H1 (cell line): Measurements from ENCODE around the gene WASHC4. TPM values are rescaled to one million over a fixed set of nuclear protein-coding genes. Genes with fewer than 3 reads are reported as not detected.

Experiments
- CTCF ChIA-PET: fragments of 300-600 bp; sonication (Branson Sonifier 250); formaldehyde crosslinking; loops from one replicate; lab custom pipeline; 2021; ENCODE audit not compliant: partially characterized antibody; lab: Charles Lee
- POLR2A ChIA-PET: fragments of 300-600 bp; sonication (Branson Sonifier 250); formaldehyde crosslinking; loops from one replicate; lab custom pipeline; 2021; ENCODE audit warnings: inconsistent platforms; ENCODE audit not compliant: partially characterized antibody; lab: Charles Lee
- DNase-seq, 2 experiments: peaks; one replicate each; pipeline versions ENCODE4 v3.0.0 to v3.0.0-alpha.2; 2010 to 2022; ENCODE audit warnings: low spot score in 2 of 2, low read depth in 1 of 2, mixed read lengths in 1 of 2
- FAIRE-seq: peaks from 2 replicates; lab custom pipeline; 2011; peaks lifted over from hg19 to GRCh38; lab: Jason Lieb, UNC
- H2AFZ ChIP-seq: 2 replicates; pipeline ENCODE4 v1.8.1; 2012; ENCODE audit warnings: low read length, inconsistent platforms
- H2AK5ac ChIP-seq: 2 replicates; pipeline ENCODE4 v1.6.1; 2013; ENCODE audit warnings: low read depth, low read length
- H2BK120ac ChIP-seq: replicated peaks from 2 replicates; pipeline ENCODE3; 2013; ENCODE audit warnings: low read depth, low read length, inconsistent platforms
- H2BK12ac ChIP-seq: 2 replicates; pipeline ENCODE4 v1.6.1; 2013; ENCODE audit warnings: low read depth, low read length
- H2BK15ac ChIP-seq: 2 replicates; pipeline ENCODE4 v1.6.1; 2013; ENCODE audit warnings: low read length
- H2BK20ac ChIP-seq: 2 replicates; pipeline ENCODE4 v1.6.1; 2013; ENCODE audit warnings: low read length
- H2BK5ac ChIP-seq: 2 replicates; pipeline ENCODE4 v1.6.1; 2013; ENCODE audit warnings: low read depth, low read length
- H3K14ac ChIP-seq: 2 replicates; pipeline ENCODE4 v1.6.1; 2013; ENCODE audit warnings: inconsistent platforms; ENCODE audit not compliant: insufficient read length
- H3K18ac ChIP-seq: 2 replicates; pipeline ENCODE4 v1.6.1; 2013; ENCODE audit warnings: low read length; ENCODE audit errors: extremely low read depth
- H3K23ac ChIP-seq: 2 replicates; pipeline ENCODE4 v1.6.1; 2013; ENCODE audit warnings: inconsistent platforms; ENCODE audit not compliant: insufficient read length
- H3K23me2 ChIP-seq: 2 replicates; pipeline ENCODE4 v1.6.1; 2013; ENCODE audit warnings: low read depth, low read length
- H3K27ac ChIP-seq: 2 replicates; pipeline ENCODE4 v1.6.1; 2011; ENCODE audit warnings: low read depth, low read length, inconsistent platforms
- H3K27me3 ChIP-seq, 4 experiments: replicated peaks in 1 of 4; 1 replicate in 1 of 4; 2 replicates in 3 of 4; pipeline versions ENCODE4 v1.6.1 to v1.8.1; 2011 to 2013; ENCODE audit warnings: low read length in 3 of 4, mild to moderate bottlenecking in 3 of 4, inconsistent platforms in 2 of 4, mixed read lengths in 2 of 4, moderate library complexity in 1 of 4; ENCODE audit not compliant: control insufficient read depth in 3 of 4, insufficient read depth in 3 of 4; ENCODE audit errors: extremely low read depth in 1 of 4
- H3K36me3 ChIP-seq, 4 experiments: 2 replicates each; pipeline versions ENCODE4 v1.6.1 to v1.8.1; 2011 to 2013; ENCODE audit warnings: mild to moderate bottlenecking in 4 of 4, low read length in 3 of 4, moderate library complexity in 2 of 4, control low read depth in 1 of 4, inconsistent platforms in 1 of 4; ENCODE audit not compliant: insufficient read depth in 4 of 4, control insufficient read depth in 2 of 4
- H3K4ac ChIP-seq: replicated peaks from 2 replicates; pipeline ENCODE3; 2013; ENCODE audit warnings: low read length, low read depth, mixed read lengths, inconsistent platforms; ENCODE audit not compliant: insufficient read length
- H3K4me1 ChIP-seq, 4 experiments: replicated peaks in 1 of 4; 1 replicate in 1 of 4; 2 replicates in 3 of 4; pipeline versions ENCODE4 v1.6.1 to v1.8.1; 2011 to 2013; ENCODE audit warnings: low read length in 3 of 4, inconsistent platforms in 2 of 4, mixed read lengths in 1 of 4; ENCODE audit not compliant: insufficient read depth in 4 of 4, control insufficient read depth in 3 of 4
- H3K4me2 ChIP-seq, 2 experiments: 2 replicates each; pipeline versions ENCODE4 v1.6.1 to v1.8.1; 2011 to 2013; ENCODE audit warnings: low read depth in 2 of 2, low read length in 2 of 2, control low read depth in 1 of 2, inconsistent platforms in 1 of 2, mild to moderate bottlenecking in 1 of 2; ENCODE audit not compliant: insufficient read depth in 1 of 2
- H3K4me3 ChIP-seq, 4 experiments: fragments of 200-600, 300-600 bp in 1 of 4; sonication (generic), shearing (Covaris generic), sonication (Bioruptor Twin) in 1 of 4; 2 replicates each; pipeline versions ENCODE4 v1.5.1 to v1.8.1; 2011 to 2016; ENCODE audit warnings: low read length in 4 of 4, low read depth in 3 of 4, control low read depth in 2 of 4, inconsistent platforms in 2 of 4, mild to moderate bottlenecking in 2 of 4, mixed read lengths in 1 of 4, moderate library complexity in 1 of 4; ENCODE audit not compliant: insufficient read depth in 2 of 4; ENCODE audit errors: extremely low read depth in 1 of 4
- H3K56ac ChIP-seq: replicated peaks from 2 replicates; pipeline ENCODE3; 2013; ENCODE audit warnings: low read depth, mild to moderate bottlenecking, mixed read lengths, low read length, inconsistent platforms; ENCODE audit not compliant: insufficient read length
- H3K79me1 ChIP-seq: 2 replicates; pipeline ENCODE4 v1.6.1; 2013; ENCODE audit warnings: low read depth, low read length, control low read depth
- H3K79me2 ChIP-seq, 2 experiments: 2 replicates each; pipeline versions ENCODE4 v1.6.1 to v1.8.1; 2012 to 2013; ENCODE audit warnings: low read length in 2 of 2, mild to moderate bottlenecking in 2 of 2, inconsistent platforms in 1 of 2; ENCODE audit not compliant: insufficient read depth in 2 of 2, control insufficient read depth in 1 of 2
- H3K9ac ChIP-seq, 4 experiments: replicated peaks in 1 of 4; 1 replicate in 1 of 4; 2 replicates in 3 of 4; pipeline versions ENCODE4 v1.6.1 to v1.8.1; 2011 to 2013; ENCODE audit warnings: low read depth in 3 of 4, low read length in 3 of 4, control low read depth in 2 of 4, mild to moderate bottlenecking in 2 of 4, moderate library complexity in 2 of 4, inconsistent platforms in 1 of 4; ENCODE audit errors: extremely low read depth in 1 of 4
- H3K9me3 ChIP-seq, 2 experiments: 2 replicates each; pipeline versions ENCODE4 v1.6.1 to v1.8.1; 2012 to 2013; ENCODE audit warnings: mild to moderate bottlenecking in 2 of 2, moderate library complexity in 2 of 2, control low read depth in 1 of 2, inconsistent platforms in 1 of 2, low read depth in 1 of 2, low read length in 1 of 2, mixed read lengths in 1 of 2; ENCODE audit not compliant: insufficient read depth in 2 of 2
- H4K20me1 ChIP-seq, 2 experiments: replicated peaks in 1 of 2; 2 replicates each; pipeline versions ENCODE3 to v1.8.1; 2011 to 2013; ENCODE audit warnings: inconsistent platforms in 2 of 2, low read length in 2 of 2, mild to moderate bottlenecking in 1 of 2; ENCODE audit not compliant: insufficient read depth in 2 of 2, control insufficient read depth in 1 of 2
- H4K5ac ChIP-seq: 2 replicates; pipeline ENCODE4 v1.6.1; 2013; ENCODE audit warnings: low read length, low read depth, mixed read lengths, inconsistent platforms; ENCODE audit not compliant: insufficient read length
- H4K8ac ChIP-seq: 2 replicates; pipeline ENCODE4 v1.8.0; 2013; ENCODE audit warnings: mild to moderate bottlenecking, moderate library complexity, low read length, inconsistent platforms; ENCODE audit not compliant: insufficient read depth; ENCODE audit errors: extremely low read depth
- H4K91ac ChIP-seq: replicated peaks from 2 replicates; pipeline ENCODE3; 2013; ENCODE audit warnings: low read length, mixed read lengths, inconsistent platforms; ENCODE audit not compliant: insufficient read length
- EP300 ChIP-seq, 2 experiments: IDR thresholded peaks; 1 replicate in 1 of 2; 2 replicates in 1 of 2; pipeline ENCODE4 v1.6.1; 2011 to 2012; ENCODE audit warnings: low read depth in 2 of 2, low read length in 2 of 2, mild to moderate bottlenecking in 2 of 2, borderline replicate concordance in 1 of 2, inconsistent platforms in 1 of 2, moderate library complexity in 1 of 2
- KDM1A ChIP-seq: fragments of 200-600, 300-600 bp; sonication (generic); IDR thresholded peaks from 2 replicates; pipeline ENCODE4 v1.7.1; 2016; ENCODE audit warnings: mild to moderate bottlenecking, low read length, borderline replicate concordance
- MAFK ChIP-seq: IDR thresholded peaks from 2 replicates; pipeline ENCODE4 v1.6.1; 2012; ENCODE audit warnings: low read depth, mild to moderate bottlenecking, improper control_type of control experiment, low read length
- NRF1 ChIP-seq: IDR thresholded peaks from 2 replicates; pipeline ENCODE4 v1.6.1; 2011; ENCODE audit warnings: mild to moderate bottlenecking, low read depth, low read length, improper control_type of control experiment
- RFX5 ChIP-seq: IDR thresholded peaks from 2 replicates; pipeline ENCODE4 v1.6.1; 2011; ENCODE audit warnings: low read depth, low read length, improper control_type of control experiment, borderline replicate concordance
- SIRT6 ChIP-seq: IDR thresholded peaks from one replicate; pipeline ENCODE4 v1.7.1; 2012; ENCODE audit warnings: low read length, inconsistent platforms
- SIX5 ChIP-seq: IDR thresholded peaks from 2 replicates; pipeline ENCODE4 v1.6.1; 2011; ENCODE audit warnings: mild to moderate bottlenecking, low read depth, low read length
- SP1 ChIP-seq: IDR thresholded peaks from 2 replicates; pipeline ENCODE4 v1.6.1; 2011; ENCODE audit warnings: low read depth, low read length
- TBP ChIP-seq: IDR thresholded peaks from 2 replicates; pipeline ENCODE4 v1.6.1; 2011; ENCODE audit warnings: low read depth, low read length, improper control_type of control experiment
- YY1 ChIP-seq: IDR thresholded peaks from 2 replicates; pipeline ENCODE4 v1.6.1; 2011; ENCODE audit warnings: low read depth, mild to moderate bottlenecking, low read length
- WGBS, 2 experiments: shearing (Covaris generic) in 1 of 2; methylation state at CpG; one replicate each; pipeline versions ENCODE4 v1.1.6 to v1.1.7; 2013 to 2015; ENCODE audit warnings: low lambda C conversion rate in 2 of 2, mixed read lengths in 2 of 2, inconsistent platforms in 1 of 2, low coverage in 1 of 2, missing lambda C conversion rate in 1 of 2; ENCODE audit not compliant: insufficient replicate concordance in 2 of 2, insufficient coverage in 1 of 2, insufficient read length in 1 of 2; ENCODE audit errors: extremely low coverage in 1 of 2, missing lambda C conversion rate in 1 of 2; 5-methylcytosine and 5-hydroxymethylcytosine counted together
- polyA plus RNA-seq, 7 experiments: library from polyadenylated mRNA; depleted of rRNA in 3 of 7; stranded (reverse) in 5 of 7; unstranded in 2 of 7; fragments of >200 nt in 5 of 7; fragments of 200-250 nt in 2 of 7; gene quantifications; 1 replicate in 5 of 7; 2 replicates in 1 of 7; 4 replicates in 1 of 7; pipeline versions ENCODE4 v1.2.1 to v1.2.3, GENCODE V29; 2011 to 2013; ENCODE audit warnings: missing spikeins in 2 of 7, mixed read lengths in 2 of 7
- total RNA-seq: library from RNA; stranded (reverse); fragmentation: NEBNext Ultra II Directional; extraction: Animal tissue kit (Norgen Biotek cat#: 25700); gene quantifications from 2 replicates; pipeline ENCODE4 v1.2.1, GENCODE V29; 2021

Gene WASHC4
- total and polyA plus RNA-seq, 2 of the 8 experiments (the other 6 are each of a cell fraction or from before 2014, with no cell fraction given): 13.0 to 38.5 TPM

DNA sequence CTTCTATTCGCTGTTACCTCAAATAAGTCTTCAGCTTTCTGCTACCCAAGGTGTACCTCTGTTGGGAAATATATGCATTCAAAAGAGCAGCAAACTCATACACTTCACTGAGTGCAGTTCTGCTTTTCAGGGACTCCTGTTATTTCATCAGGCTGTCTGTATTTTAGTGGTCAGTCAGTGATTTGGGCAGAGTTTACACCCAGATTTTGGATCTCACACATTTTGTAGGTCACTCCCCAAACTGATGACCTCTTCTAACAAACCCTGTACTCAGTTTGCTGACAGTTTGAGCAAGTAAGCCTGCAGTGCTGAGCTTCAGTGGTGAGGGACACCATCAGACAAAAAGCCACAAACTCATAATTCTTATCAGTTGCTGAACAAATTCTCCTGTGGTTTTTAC is 8.2 kb upstream of the WASHC4 start:
- no peak overlapping the region for H3K14ac ChIP-seq
- H4K8ac ChIP-seq: no peak overlapping the region
- CTCF ChIA-PET: interaction anchor here (1.1 kb wide), 1 partner anchor 14 kb away, joined by 3 read pairs; no protein-coding TSS in a partner anchor
- no peak overlapping the region for H2BK5ac ChIP-seq
- H4K5ac ChIP-seq: no peak overlapping the region
- H3K56ac ChIP-seq: no peak overlapping the region
- no peaks in the 10 kb centered on the region for H3K27me3 ChIP-seq
- no peaks in the 10 kb centered on the region for H4K20me1 ChIP-seq
- no peaks in the 10 kb centered on the region for H3K4me1 ChIP-seq
- H3K23me2 ChIP-seq: peaks cover 2% of the 10 kb centered on the region; the same call in 1 of the 2 replicates
- peaks cover 8 to 9% of the 10 kb centered on the region in 2 experiments; a peak in 3 of 4 replicates for H3K9me3 ChIP-seq
- H3K27ac ChIP-seq: no peak overlapping the region
- H3K23ac ChIP-seq: no peak overlapping the region
- H3K79me1 ChIP-seq: no peaks in the 10 kb centered on the region
- no peak for TF ChIP-seq MAFK
- TF ChIP-seq RFX5: no peak
- no peak for TF ChIP-seq TBP
- TF ChIP-seq SIRT6: no peak
- TF ChIP-seq EP300 (IDR thresholded peaks at IDR 0.05; ENCODE audit: borderline replicate concordance in 1 of 2, low read depth in 2 of 2, low read length in 2 of 2): no peak
- no peak for TF ChIP-seq SIX5
- TF ChIP-seq KDM1A: no peak
- no peak for TF ChIP-seq YY1
- TF ChIP-seq SP1: no peak
- TF ChIP-seq NRF1: no peak
- H3K79me2 ChIP-seq: no peaks in the 10 kb centered on the region
- FAIRE-seq: no peak
- no peaks in the 10 kb centered on the region for H3K36me3 ChIP-seq
- H3K4ac ChIP-seq: no peak overlapping the region
- no peak overlapping the region for H3K4me2 ChIP-seq
- no peak overlapping the region for H2AK5ac ChIP-seq
- no peak overlapping the region for H3K4me3 ChIP-seq
- POLR2A ChIA-PET: interaction anchor here (0.7 to 1.5 kb wide), 2 partner anchors 8 to 33 kb away, joined by 3 to 7 read pairs; no protein-coding TSS in a partner anchor
- no peak for DNase-seq
- H3K18ac ChIP-seq: no peak overlapping the region
- no peak overlapping the region for H2BK12ac ChIP-seq
- no peak overlapping the region for H2BK120ac ChIP-seq
- H2BK20ac ChIP-seq: no peak overlapping the region
- no peak overlapping the region for H3K9ac ChIP-seq
- no peak overlapping the region for H2BK15ac ChIP-seq
- H2AFZ ChIP-seq: no peak overlapping the region; the same call in 1 of the 2 replicates
- no peak overlapping the region for H4K91ac ChIP-seq
- 91% methylated on average over 1 of the region's 1 CpG; no CpG with 5 or more reads in 1 of the 2 experiments for WGBS, 2 experiments
